ENCODE results near the gene COX17. TPM values are rescaled to one million over a fixed set of nuclear protein-coding genes. Genes with fewer than 3 reads are reported as not detected.

The COX17 gene
- total and polyA plus RNA-seq, 9 donors = 12.4 to 42.2 (median 26.3) TPM

DNA sequence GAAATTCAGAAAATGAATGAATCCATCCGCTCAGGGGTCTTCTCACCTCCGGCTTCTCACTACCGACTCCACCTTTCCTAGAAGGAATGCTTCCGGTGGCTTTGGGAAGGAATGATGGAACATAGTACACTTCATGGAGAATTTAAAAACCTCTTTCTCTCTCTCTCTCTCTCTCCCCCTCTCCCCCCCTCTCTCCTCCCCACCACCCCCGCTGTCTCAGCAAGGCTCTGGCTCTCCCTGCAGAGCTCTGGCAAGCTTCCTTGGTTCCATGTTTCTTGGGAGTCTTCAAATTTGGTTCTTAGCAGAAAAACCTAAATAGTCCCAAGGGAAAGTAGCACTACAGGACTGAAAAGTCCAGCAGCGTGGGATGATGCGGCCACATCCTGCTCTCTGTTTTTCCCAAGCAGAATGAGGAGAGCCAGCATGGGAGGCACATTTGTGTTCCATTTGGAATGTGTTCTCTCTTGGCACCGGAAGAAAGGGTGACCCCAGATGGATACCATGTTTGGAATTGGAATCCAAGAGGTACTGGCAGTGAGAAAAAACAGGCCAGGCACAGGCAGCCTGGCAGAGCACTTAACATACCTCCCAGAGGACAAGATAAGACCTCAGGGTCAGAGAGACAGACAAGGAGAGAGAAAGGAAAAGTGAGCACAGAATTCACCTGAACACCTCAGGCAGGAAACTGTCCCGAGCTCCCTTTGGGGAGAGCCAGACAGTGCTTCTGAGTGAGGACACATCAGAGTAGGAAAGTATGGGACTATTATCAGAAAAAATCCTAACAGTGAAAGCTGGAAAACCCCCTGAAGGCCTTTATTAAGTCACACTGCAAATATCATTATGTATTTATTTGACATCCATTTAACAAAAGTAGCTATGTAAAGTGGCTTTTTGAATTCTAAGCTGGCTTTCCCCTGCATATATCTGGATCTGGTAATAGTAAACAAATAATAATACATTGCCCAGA, 16.4 kb downstream of the COX17 start, which contains the start of gene POPDC2:
POPDC2 (minus strand) TSS at position 116 of the 967 bp plus-strand sequence. CDS start 166 bp downstream, outside the sequence.
- WGBS, 3 donors = 35 to 49% (median 38%) methylated on average over 9 of the region's 9 CpGs
- DNase-seq = no peak
- Histone ChIP-seq H3K27me3 (no peaks in the 10 kb centered on the region), H3K4me1 (ENCODE audit: insufficient read depth) (peaks cover 6% of the 10 kb centered on the region), H3K9me3 (no peaks in the 10 kb centered on the region), H3K27ac (no peak within 1 kb of the TSS), H3K4me3 (peak within 1 kb of the TSS; percentile 7), H3K36me3 (no peaks in the 10 kb centered on the region)
- TF ChIP-seq EP300 (IDR thresholded peaks at IDR 0.05) (no peak), CTCF (IDR thresholded peaks at IDR 0.05) (no peak), POLR2A (IDR thresholded peaks at IDR 0.05) (no peak)
- intact Hi-C loops (cut with DNase I) = no loop called here

DNA sequence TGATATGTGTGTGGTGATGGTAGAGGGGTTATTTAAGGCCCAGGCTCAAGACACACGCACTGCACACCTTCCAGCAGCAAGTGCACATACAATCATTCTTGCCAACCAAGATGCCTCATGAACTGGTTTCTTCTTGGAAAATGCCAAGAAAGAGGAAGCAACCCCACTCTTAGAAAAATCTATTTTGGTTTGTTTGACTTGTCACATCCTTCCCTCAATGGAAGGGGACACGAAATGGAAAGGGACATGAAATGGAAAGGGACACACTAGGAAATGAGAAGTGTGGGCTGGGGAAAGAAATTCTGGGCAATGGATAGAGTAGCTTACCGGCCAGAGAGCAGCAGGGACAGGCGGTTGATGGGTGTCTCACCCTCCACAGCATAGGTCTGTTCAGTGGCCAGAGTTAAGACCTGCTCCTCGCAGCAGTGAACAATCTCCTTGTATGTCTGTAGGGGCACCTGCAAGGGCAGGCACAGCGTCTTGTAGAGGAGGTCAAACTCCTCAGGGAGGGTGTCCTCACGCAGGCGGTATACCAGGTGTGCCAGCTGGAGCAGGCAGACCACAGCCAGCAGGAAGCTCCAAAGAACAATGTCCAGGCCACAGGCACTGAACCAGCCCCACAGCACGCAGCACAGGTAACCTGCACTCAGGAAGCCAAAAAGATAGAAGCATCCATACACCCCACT, 17.5 kb downstream of the COX17 start:
- TF ChIP-seq CTCF (IDR thresholded peaks at IDR 0.05) = no peak
- TF ChIP-seq EP300 (IDR thresholded peaks at IDR 0.05) = no peak
- no peak for TF ChIP-seq POLR2A (IDR thresholded peaks at IDR 0.05)
- Histone ChIP-seq H3K27ac (no peak overlapping the region), H3K9me3 (no peaks in the 10 kb centered on the region), H3K4me3 (peak overlapping the region; percentile 7), H3K36me3 (no peaks in the 10 kb centered on the region), H3K27me3 (no peaks in the 10 kb centered on the region), H3K4me1 (ENCODE audit: insufficient read depth) (peaks cover 6% of the 10 kb centered on the region)
- intact Hi-C loops (cut with DNase I) = no loop called here
- 79 to 88% (median 82%) methylated on average over 9 of the region's 9 CpGs for WGBS, 3 donors
- no peak for DNase-seq

DNA sequence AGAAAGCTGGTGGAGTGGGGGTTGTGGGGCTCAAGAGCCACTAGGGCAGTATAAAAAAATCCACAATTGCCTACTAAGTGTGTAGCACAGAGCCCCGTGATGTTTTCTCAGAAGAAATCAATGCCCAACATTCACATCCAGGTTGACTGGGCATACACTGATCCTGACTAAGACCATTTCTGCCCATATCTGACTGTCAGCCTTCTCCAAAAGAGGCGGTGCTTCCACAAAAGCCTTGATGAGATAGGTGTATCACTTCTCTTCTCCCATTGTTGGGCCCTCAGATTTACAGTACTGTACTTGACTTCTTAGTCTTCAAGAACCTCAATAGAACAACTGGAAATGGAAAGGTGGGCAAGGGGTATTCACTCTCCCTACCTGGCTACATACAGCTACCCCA, 18.2 kb downstream of the COX17 start:
- Histone ChIP-seq H3K27me3 (no peaks in the 10 kb centered on the region), H3K4me1 (ENCODE audit: insufficient read depth) (peaks cover 6% of the 10 kb centered on the region), H3K4me3 (no peak overlapping the region), H3K36me3 (no peaks in the 10 kb centered on the region), H3K27ac (no peak overlapping the region), H3K9me3 (no peaks in the 10 kb centered on the region)
- DNase-seq = no peak
- TF ChIP-seq CTCF (IDR thresholded peaks at IDR 0.05) = no peak
- TF ChIP-seq EP300 (IDR thresholded peaks at IDR 0.05) = no peak
- no peak for TF ChIP-seq POLR2A (IDR thresholded peaks at IDR 0.05)
- 93 to 98% (median 95%) methylated on average over 2 of the region's 2 CpGs for WGBS, 3 donors
- intact Hi-C loops (cut with DNase I) = no loop called here

GRCh38 chr3:119657887-119658702, 19.1 kb downstream of the COX17 start:
- no peak for DNase-seq
- H3K27ac ChIP-seq = no peak overlapping the region
- 80 to 89% (median 89%) methylated on average over 4 of the region's 4 CpGs for WGBS, 3 donors
- no peaks in the 10 kb centered on the region for H3K27me3 ChIP-seq
- H3K36me3 ChIP-seq = no peaks in the 10 kb centered on the region
- H3K9me3 ChIP-seq = no peaks in the 10 kb centered on the region
- H3K4me1 ChIP-seq (ENCODE audit: insufficient read depth) = peaks cover 6% of the 10 kb centered on the region
- TF ChIP-seq POLR2A (IDR thresholded peaks at IDR 0.05) (no peak), CTCF (IDR thresholded peaks at IDR 0.05) (no peak), EP300 (IDR thresholded peaks at IDR 0.05) (no peak)
- H3K4me3 ChIP-seq = no peak overlapping the region
- intact Hi-C loops (cut with DNase I) = no loop called here
